OCI-M1 (cell line): ENCODE results near the gene CNKSR3.

ENCODE experiments used
- DNase-seq: peaks from one replicate; lab custom pipeline; 2025; lab: John Stamatoyannopoulos, UW

The CNKSR3 gene

GRCh38 chr6:154414021-154414813, 96.3 kb downstream of the CNKSR3 start:
- DNase-seq = peak; percentile 60

DNA sequence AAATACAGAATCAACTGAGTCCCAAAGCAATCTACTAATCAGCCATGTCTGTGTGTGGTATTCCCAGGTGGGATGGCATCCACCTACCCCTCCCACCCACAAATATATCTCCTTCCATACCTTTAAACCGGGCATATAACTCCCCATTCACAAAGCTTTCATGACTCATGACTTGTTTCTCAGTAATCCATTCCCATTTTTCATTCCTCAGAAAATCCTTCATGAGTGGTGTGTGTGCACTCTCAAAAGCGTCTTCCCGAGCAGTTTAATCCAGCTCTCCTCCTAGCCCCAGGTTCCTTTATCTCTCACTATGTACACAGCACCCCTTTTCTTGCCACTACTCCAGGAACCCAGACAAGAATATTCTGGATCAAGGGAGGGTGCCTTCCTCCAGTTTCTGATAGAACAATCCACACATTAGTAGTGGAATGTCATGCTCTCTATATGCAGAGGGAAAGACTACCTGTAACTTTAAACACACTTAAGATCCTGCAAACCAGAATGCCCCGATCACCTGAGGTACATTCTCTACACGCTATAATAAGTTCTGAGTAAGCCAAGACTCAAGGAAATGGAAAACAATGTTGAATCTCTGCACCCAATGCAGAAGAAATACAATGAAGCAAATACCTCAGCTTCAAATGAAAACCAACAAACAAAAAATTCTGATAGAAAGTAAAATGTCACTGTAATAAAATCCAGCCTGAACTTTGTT, 98.2 kb downstream of the CNKSR3 start:
- no peak for DNase-seq

- no peak for DNase-seq
These were observed 99.4 kb downstream of the CNKSR3 start for GRCh38 chr6:154411076-154411475.

DNA sequence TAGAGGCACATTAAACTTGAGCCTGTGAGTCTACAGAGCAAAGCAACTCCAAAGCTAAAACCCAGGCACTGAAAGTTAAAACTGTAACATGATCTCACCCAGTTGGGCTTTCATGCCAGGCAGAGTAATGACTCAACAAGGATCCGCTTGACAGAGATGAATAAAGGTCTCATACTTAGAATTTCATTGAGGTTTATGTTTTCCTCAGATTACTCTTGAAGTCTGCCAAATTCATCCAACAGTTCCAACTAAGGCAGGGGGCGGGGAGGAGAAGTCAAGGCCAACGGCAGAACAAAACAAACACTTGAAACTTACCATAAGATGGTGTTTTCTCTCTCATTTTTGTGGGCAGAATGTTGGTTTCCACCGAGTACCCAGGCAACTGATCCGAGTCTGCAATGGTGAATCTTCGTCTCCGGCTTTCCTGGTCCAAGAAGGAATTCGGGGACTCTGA, 99.8 kb downstream of the CNKSR3 start:
- DNase-seq = peak; percentile 39

DNA sequence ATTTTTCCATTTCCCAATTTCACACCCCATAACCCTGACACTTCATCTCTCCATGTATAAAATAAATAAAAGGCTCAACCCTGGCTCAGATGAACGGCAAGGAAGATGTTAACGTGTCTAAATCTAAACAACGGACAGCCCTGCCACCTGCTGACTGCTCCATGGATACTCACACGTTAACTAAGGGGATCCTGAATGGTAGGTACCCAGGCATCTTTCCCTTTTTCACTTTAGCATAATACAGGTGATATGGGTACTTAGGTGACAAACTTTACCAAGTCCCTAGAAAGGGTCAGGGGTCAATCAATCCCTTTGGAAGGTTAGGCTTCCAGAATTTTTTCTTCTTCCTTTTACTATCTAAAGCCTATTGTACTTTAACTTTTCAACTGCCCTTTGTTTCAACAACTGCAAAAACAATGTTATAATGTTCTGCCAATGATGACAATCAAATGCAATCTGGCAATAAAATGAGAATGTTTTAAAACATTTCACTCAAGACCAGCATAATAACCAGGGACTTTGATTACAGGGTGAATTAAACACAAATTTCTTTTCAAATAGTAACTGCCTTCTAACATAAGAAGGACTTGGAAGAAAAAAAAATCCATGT, 101.5 kb downstream of the CNKSR3 start:
- no peak for DNase-seq

- no peak for DNase-seq
These were observed 103.0 kb downstream of the CNKSR3 start for GRCh38 chr6:154407440-154407839.

DNA sequence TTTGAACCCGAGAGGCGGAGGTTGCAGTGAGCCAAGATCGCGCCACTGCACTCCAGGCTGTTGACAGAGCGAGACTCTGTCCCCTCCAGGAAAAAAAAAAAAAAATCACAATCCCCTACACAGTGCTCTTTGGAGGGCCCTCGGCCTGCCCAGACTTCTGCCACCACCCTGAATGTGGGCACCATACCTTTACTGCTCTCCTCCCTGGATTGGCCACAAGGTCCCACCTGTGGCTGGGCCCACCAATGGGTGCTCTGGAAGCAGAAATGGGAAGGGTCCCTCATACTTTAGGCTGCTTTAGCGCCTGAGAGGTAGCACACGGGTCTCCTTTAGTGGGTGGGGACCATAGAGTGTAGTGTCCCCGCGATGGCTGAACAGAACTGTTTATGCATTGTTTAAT, 103.6 kb downstream of the CNKSR3 start:
- no peak for DNase-seq

- no peak for DNase-seq
These were observed 104.2 kb downstream of the CNKSR3 start for GRCh38 chr6:154406301-154406700.

- no peak for DNase-seq
These were observed 105.6 kb downstream of the CNKSR3 start for GRCh38 chr6:154404791-154405400.

- DNase-seq = no peak
These were observed 106.7 kb downstream of the CNKSR3 start for GRCh38 chr6:154403788-154404187.

- DNase-seq = no peak
These were observed 108.3 kb downstream of the CNKSR3 start for GRCh38 chr6:154402081-154402780.

GRCh38 chr6:154399097-154399496, 111.4 kb downstream of the CNKSR3 start:
- DNase-seq = no peak

GRCh38 chr6:154397491-154398195, 112.8 kb downstream of the CNKSR3 start:
- no peak for DNase-seq

DNA sequence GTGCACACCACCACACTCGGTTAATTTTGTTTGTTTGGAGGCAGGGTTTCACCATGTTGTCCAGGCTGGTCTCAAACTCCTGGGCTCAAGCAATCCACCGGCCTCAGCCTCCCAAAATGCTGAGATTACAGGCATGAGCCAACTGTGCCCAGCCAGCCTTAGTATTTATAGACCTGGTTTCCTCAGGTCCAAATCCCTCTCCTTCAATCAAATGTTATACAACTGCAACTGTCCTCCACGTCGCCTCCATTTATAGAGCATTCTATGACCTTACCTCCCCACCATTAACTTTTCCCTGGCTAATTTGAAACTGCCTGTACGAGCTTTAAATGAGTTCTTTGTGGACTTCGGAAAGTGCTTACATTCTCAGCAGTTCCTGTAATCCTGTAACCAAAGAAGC, 114.6 kb downstream of the CNKSR3 start:
- DNase-seq = no peak

DNA sequence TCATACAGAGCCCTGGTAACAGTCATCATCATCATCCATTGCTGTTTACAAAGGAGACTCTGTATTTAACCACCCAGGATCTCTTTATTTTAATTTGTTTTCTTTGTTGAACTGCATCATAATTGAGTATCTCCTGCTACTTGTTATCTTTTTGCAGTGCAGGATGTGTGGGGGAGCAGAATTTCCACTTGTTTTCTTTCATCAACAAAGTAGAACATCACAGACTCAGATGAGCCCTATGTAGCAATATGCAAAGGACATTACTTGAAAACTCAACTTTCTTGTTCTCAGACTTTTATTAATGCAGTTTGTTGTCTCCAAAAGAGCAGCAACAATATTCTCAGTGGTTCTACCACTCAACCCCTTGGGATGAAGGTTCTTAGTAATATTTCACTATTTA, 115.2 kb downstream of the CNKSR3 start:
- DNase-seq = no peak

DNA sequence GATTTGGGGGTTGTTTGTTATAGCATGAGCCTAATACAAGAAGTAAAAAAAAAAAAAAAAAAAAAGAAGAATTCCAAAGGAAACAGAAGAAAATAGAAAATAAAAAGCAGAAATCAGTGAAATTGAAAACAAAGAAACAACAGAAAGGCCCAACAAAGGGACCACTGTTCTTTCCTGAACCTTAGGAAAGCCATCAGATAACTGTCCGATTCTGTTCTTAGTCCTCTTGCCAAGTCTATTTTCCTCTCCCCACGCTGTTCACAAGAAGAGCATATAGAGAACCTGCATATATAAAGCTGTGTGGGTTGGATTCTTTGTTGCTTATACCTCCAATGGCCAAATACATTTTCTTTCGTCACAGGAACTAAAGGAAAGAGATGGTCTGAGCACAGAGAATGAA, 115.9 kb downstream of the CNKSR3 start:
- no peak for DNase-seq

GRCh38 chr6:154390034-154390433, 120.5 kb downstream of the CNKSR3 start:
- no peak for DNase-seq

- DNase-seq = no peak
These were observed 121.7 kb downstream of the CNKSR3 start for GRCh38 chr6:154388803-154389202.

GRCh38 chr6:154386848-154387717, 123.4 kb downstream of the CNKSR3 start:
- DNase-seq = no peak

GRCh38 chr6:154384191-154384590, 126.3 kb downstream of the CNKSR3 start:
- no peak for DNase-seq
